ENCODE results near the gene AVP.

- no peak for TF ChIP-seq CTCF (conservative IDR thresholded peaks at IDR 0.05)
- TF ChIP-seq EZH2 (IDR thresholded peaks at IDR 0.05; ENCODE audit: low read depth): no peak
Observed at GRCh38 chr20:3092611-3093379, 8.3 kb upstream of the AVP start.

All from PC-9 (cell line).